NOMO-1 treated with DMSO at 0.1 percent for 48 hours (cell line): ENCODE results near the gene OR6M1.

Experiments
- DNase-seq: peaks from one replicate; lab custom pipeline; 2025; ENCODE audit not compliant: unreplicated experiment; lab: John Stamatoyannopoulos, UW

The OR6M1 gene

GRCh38 chr11:123806249-123806648 lies at the start of gene OR6M1:
TSS of gene OR6M1 (minus strand) at chr11:123806349. CDS start at chr11:123806349, 0 bp downstream.
- no peak for DNase-seq

- no peak for DNase-seq
Observed at GRCh38 chr11:123853038-123853437, 46.9 kb upstream of the OR6M1 start.

- no peak for DNase-seq
Observed at GRCh38 chr11:123852321-123852720, 46.2 kb upstream of the OR6M1 start.

DNA sequence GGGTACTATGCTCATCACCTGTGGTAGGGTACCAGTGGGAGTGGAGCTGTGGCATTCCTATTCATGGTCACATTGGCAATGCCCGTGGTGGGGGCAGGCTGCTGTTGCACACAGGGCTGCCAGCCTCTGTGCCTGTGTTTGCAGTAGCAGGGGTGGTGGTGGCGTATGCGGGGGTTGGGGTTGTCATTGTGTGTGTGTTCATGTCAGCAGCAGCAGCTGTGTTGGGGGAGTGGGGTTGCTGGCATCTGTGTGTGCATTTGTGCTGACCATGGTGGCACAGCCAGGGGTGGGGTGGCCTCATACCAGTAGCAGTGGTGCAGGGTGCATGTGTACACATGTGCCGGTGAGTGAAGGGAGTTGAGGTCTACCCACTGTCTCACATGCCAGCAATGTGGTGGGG lies 45.0 kb upstream of the OR6M1 start:
- DNase-seq, result no peak

DNA sequence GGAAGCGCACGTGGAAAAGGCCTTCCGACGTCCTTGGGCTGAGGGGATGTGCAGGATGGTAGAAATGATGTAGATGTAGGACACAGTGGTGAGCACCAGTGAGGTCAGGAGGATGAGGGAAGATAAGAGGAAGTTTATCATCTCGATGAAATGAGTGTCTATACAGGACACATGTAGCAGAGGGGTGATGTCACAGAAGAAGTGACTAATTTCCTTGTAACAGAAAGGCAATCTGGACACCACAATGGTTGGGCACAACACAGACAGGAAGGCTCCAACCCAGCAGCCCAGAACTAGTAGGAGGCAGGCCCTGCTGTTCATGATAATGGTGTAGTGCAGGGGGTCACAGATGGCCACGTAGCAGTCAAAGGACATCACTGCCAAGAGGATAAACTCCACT lies 35.0 kb upstream of the OR6M1 start:
- no peak for DNase-seq

GRCh38 chr11:123839131-123839530 lies 33.0 kb upstream of the OR6M1 start:
- no peak for DNase-seq

GRCh38 chr11:123838659-123839058 lies 32.5 kb upstream of the OR6M1 start:
- no peak for DNase-seq

- DNase-seq, result no peak
Observed at GRCh38 chr11:123838199-123838598, 32.0 kb upstream of the OR6M1 start.

DNA sequence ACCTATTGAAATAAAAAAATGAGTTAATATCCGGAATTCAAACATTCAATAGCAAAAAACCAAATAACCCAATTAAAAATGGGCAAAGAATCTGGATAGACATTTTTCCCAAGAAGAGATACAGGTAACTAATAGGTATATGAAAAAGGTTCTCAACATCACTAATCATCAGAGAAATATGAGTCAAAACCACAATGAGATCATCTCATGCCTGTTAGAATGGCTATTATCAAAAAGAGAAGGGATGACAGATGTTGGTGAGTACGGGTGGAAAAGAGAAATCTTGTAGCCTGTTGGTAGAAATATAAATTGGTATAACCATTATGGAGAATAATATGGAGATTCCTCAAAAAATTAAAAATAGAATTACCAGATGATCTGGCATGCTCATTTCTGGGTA lies 26.9 kb upstream of the OR6M1 start:
- DNase-seq, result no peak

GRCh38 chr11:123829745-123830144 lies 23.6 kb upstream of the OR6M1 start:
- no peak for DNase-seq

- no peak for DNase-seq
Observed at GRCh38 chr11:123822599-123822998, 16.4 kb upstream of the OR6M1 start.

DNA sequence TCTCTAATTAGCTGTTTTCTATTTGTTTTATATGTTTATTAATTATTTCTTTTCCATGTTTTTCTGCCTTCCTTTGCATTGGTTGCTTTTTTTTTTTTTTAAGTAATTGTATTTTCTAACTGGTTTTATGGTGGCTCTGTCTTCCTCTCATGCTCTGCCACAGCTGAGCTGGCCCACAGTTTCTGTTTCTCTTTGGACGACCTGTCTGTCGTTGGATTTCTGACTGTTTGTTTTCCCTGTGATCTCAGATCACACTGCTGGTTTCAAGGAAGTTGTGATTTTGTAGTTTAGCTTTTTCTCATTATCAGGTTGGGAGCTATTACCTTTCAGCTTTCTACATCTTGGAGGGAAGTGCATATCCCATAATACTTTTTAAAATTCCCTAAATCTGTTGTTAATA lies 15.9 kb upstream of the OR6M1 start:
- no peak for DNase-seq

DNA sequence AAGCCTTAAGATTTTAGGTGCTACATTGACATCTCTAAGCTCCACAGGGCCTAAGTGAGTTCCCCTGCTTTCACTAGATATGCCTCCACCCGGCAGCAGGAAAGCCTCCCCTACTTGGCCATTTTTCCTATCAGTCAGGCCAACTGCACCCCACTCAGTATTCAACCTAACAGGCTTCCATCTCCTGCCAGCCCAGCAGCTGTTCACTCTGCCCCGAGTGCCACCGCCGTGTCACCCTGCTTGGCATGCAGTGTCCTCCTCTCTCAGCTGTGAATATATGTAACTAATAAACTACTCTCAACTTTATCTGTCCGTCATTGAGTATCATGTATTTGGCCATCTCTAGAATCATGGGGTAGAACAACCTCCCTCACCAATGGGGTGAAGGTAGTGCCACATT lies 9.0 kb upstream of the OR6M1 start:
- DNase-seq, result no peak

- no peak for DNase-seq
Observed at GRCh38 chr11:123801765-123802164, 4.4 kb downstream of the OR6M1 start.

GRCh38 chr11:123800036-123800435 lies 6.1 kb downstream of the OR6M1 start:
- DNase-seq, result no peak

- DNase-seq, result no peak
Observed at GRCh38 chr11:123799438-123799837, 6.7 kb downstream of the OR6M1 start.

DNA sequence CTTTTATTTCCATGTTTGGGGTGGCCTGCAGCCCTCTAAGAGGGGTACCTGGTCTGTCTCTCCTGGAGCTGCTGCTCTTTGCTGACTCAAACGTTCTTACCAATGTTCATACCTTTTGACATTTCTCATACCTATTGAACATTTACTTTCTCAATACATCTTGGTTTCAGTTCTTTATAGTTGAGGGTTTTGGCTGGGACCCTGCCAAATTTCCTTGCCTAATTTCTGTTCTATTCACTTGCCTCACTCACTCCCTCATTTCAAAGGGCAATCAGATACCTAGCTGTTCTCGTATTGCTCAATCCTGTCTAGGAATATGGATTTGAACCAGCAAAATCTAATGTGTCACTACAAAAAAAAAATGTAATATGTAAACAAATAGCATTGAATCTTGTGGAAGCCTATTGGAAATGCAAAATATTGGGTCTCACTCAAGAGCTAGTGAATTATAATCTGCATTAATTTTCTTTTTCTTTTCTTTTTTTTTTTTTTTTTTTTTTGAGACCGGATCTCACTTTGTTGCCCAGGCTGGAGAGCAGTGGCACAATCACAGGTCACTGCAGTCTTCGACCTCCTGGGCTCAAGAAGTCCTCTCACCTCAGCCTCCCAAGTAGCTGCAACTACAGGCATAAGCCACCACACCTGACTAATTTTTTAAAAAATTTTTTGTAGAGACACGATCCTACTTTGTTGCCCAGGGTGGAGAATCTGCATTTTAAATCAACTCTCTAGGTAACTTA lies 7.5 kb downstream of the OR6M1 start:
- DNase-seq, result no peak

DNA sequence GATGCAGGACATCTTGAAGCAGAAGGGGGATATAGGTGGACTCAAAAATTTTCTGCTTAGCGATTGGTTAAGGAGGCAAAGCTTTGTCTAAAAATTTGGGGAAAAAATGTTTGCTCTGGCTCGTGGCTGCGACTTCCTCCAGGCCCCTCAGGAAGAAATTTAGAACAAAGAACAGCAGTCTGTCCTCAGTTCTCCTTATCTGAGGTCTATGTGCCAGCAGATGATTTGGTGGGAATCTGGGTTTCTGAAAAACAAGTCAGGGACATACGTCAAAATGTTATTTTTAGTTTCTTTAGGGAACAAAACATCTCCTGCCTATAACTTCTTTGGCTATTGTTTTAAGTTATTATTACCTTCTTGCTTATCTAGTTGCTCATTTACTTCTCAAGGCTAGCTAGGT lies 8.1 kb downstream of the OR6M1 start:
- no peak for DNase-seq

DNA sequence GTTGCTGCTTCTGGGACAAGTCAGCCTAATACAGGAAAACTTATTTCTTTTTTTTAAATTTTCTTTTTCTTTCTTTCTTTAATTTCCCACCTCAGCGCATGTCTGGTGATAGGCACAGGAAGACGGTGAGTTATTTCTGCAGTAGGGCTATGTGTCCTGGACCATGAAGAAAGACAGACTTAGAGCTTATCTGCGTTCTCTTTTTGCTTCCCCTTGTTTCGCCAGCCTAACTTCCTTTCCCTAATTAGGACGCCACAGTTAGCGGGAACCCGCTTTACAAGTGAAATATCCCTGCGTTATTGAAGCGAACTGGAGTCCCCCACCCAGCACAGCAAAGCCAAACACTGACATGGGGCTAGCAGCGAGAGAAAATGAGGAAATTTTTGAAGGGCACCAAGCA lies 8.6 kb downstream of the OR6M1 start:
- DNase-seq, result no peak

GRCh38 chr11:123797114-123797513 lies 9.0 kb downstream of the OR6M1 start:
- no peak for DNase-seq

- no peak for DNase-seq
Observed at GRCh38 chr11:123796226-123796625, 9.9 kb downstream of the OR6M1 start.

DNA sequence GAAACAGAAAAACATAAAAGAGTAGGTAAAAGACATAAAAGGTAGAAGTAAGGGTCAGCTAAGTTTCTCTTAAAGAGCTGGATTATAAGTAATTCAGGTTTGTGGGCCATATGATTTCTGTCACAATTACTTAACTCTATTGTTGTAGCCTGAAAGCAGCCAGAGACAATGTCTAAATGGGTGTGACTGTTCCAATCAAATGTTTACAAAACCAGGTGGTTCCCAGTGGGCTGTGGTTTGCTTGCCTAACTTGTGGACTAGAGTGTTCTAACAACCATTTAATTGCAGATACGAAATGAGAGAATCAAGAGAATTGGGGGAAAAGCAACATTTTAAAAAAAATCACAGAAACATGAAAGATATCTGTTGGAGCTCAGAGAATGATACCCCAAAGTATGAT lies 22.6 kb downstream of the OR6M1 start:
- DNase-seq, result no peak

DNA sequence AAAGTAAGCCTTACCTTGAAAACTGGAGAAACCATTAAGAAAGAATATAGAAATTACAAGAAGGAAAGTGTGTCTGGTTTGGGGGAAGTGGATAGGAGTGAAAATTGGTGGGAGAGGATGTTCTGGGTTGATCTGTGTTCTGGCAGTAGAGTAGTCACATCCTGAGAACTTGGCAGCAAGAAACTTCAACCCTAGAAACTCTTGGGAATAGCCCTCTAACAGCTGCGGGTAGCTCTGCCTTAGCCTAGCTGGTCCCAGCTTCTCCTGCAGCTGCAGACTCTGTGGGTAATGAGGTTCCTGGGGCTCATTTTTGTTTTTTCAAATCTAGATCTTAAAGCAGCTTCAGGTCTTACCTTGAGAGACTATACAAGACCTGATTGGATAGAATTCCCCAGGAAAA lies 27.6 kb downstream of the OR6M1 start:
- DNase-seq, result no peak
